ENCODE data around the gene TERT. TPM values are rescaled to one million over a fixed set of nuclear protein-coding genes. Genes with fewer than 3 reads are reported as not detected.

Gene TERT
- total RNA-seq, 1 experiment from 2014 or later, result 0.80 TPM

DNA sequence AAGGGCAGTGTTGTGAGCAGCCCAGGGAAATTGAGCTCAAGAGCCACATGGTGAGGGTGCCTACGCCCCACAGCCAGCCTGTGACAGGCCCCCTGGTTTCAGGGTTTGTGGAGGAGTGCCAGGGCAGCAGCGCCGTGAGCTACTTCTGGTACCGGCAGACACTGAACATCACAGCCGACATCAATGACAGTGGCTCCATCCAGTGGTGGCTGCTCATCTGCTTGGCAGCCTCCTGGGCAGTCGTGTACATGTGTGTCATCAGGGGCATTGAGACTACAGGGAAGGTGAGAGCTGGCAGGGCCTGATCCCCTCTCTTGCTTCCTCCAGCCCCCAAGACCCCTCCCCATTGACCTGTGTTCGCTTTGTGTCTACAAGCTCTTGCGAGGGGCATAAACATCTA is 59.5 kb downstream of the TERT start:
- ATAC-seq (no peak), DNase-seq (no peak)
- Histone ChIP-seq H3K79me2 (ENCODE audit: low read length) (no peaks in the 10 kb centered on the region), H3K27ac (ENCODE audit: low read length) (no peak overlapping the region), H2AFZ (ENCODE audit: low read length) (no peak overlapping the region), H3K27me3 (ENCODE audit: low read length) (no peaks in the 10 kb centered on the region), H3K4me2 (ENCODE audit: low read length) (no peak overlapping the region), H3K9me3 (ENCODE audit: low read length) (0 out of 2 replicates have a peak, but pooled peaks cover 5% of the 10 kb centered on the region), H3K36me3 (ENCODE audit: low read depth, low read length) (no peaks in the 10 kb centered on the region), H3K4me1 (ENCODE audit: insufficient read depth, low read length) (no peaks in the 10 kb centered on the region), H3F3A (ENCODE audit: low read length, unreplicated experiment) (no peaks in the 10 kb centered on the region), H4K20me1 (ENCODE audit: low read length) (no peaks in the 10 kb centered on the region), H3K9me2 (replicated peaks; ENCODE audit: low read length) (no peaks in the 10 kb centered on the region), H3K4me3 (ENCODE audit: low read length) (no peak overlapping the region), H3K9ac (ENCODE audit: low read length) (no peak overlapping the region)
- intact Hi-C loops (cut with micrococcal nuclease), result no loop called here
- CTCF ChIA-PET, result no interaction called here
- POLR2A ChIA-PET (ENCODE audit: unreplicated experiment), result no interaction called here
- no TSS peak for BruUV-seq (replicated peaks)
- TF ChIP-seq EZH2phosphoT487 (IDR thresholded peaks at IDR 0.05; ENCODE audit: borderline replicate concordance, low read length) (no peak), EZH2 (IDR thresholded peaks at IDR 0.05; ENCODE audit: low read length, unreplicated experiment) (no peak)
- TF ChIP-seq, protein P1, sequence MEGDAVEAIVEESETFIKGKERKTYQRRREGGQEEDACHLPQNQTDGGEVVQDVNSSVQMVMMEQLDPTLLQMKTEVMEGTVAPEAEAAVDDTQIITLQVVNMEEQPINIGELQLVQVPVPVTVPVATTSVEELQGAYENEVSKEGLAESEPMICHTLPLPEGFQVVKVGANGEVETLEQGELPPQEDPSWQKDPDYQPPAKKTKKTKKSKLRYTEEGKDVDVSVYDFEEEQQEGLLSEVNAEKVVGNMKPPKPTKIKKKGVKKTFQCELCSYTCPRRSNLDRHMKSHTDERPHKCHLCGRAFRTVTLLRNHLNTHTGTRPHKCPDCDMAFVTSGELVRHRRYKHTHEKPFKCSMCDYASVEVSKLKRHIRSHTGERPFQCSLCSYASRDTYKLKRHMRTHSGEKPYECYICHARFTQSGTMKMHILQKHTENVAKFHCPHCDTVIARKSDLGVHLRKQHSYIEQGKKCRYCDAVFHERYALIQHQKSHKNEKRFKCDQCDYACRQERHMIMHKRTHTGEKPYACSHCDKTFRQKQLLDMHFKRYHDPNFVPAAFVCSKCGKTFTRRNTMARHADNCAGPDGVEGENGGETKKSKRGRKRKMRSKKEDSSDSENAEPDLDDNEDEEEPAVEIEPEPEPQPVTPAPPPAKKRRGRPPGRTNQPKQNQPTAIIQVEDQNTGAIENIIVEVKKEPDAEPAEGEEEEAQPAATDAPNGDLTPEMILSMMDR (conservative IDR thresholded peaks at IDR 0.05; ENCODE audit: low read depth, low read length), result no peak

- POLR2A ChIA-PET (ENCODE audit: unreplicated experiment), result interaction anchor here (0.6 kb wide), 2 partner anchors 55 to 95 kb away, joined by 3 to 5 read pairs; no protein-coding TSS in a partner anchor
- CTCF ChIA-PET, result interaction anchor here (0.6 kb wide), 1 partner anchor 17 kb away, joined by 3 read pairs; no protein-coding TSS in a partner anchor
Measured at GRCh38 chr5:1232780-1233179, 62.1 kb downstream of the TERT start.

More at GRCh38 chr5:1232780-1233179, 62.1 kb downstream of the TERT start:
- 0 out of 2 replicates have a peak, but pooled peaks cover 5% of the 10 kb centered on the region for H3K9me3 ChIP-seq (ENCODE audit: low read length)
- TF ChIP-seq, protein P1 (conservative IDR thresholded peaks at IDR 0.05; ENCODE audit: low read depth, low read length), result no peak
- TF ChIP-seq EZH2phosphoT487 (IDR thresholded peaks at IDR 0.05; ENCODE audit: borderline replicate concordance, low read length) (no peak), EZH2 (IDR thresholded peaks at IDR 0.05; ENCODE audit: low read length, unreplicated experiment) (no peak)
- 0 out of 2 replicates have a peak, but pooled peaks cover 4% of the 10 kb centered on the region for H4K20me1 ChIP-seq (ENCODE audit: low read length)
- H3K9me2 ChIP-seq (replicated peaks; ENCODE audit: low read length), result no peaks in the 10 kb centered on the region
- H3F3A ChIP-seq (ENCODE audit: low read length, unreplicated experiment), result no peaks in the 10 kb centered on the region
- BruUV-seq (replicated peaks), result no TSS peak
- no peak overlapping the region for H3K27ac ChIP-seq (ENCODE audit: low read length)
- H3K27me3 ChIP-seq (ENCODE audit: low read length), result no peaks in the 10 kb centered on the region; the same call in 1 of the 2 replicates
- H2AFZ ChIP-seq (ENCODE audit: low read length), result no peak overlapping the region
- no peaks in the 10 kb centered on the region for H3K79me2 ChIP-seq (ENCODE audit: low read length)
- no peak overlapping the region for H3K4me2 ChIP-seq (ENCODE audit: low read length)
- ATAC-seq (no peak), DNase-seq (no peak)
- H3K4me1 ChIP-seq (ENCODE audit: insufficient read depth, low read length), result peaks cover 4% of the 10 kb centered on the region
- intact Hi-C loops (cut with micrococcal nuclease), result no loop called here
- H3K9ac ChIP-seq (ENCODE audit: low read length), result no peak overlapping the region
- H3K4me3 ChIP-seq (ENCODE audit: low read length), result no peak overlapping the region
- no peaks in the 10 kb centered on the region for H3K36me3 ChIP-seq (ENCODE audit: low read depth, low read length)

Measured in PC-3 (cell line).